Measurements from ENCODE around the gene PELI2. TPM values are rescaled to one million over a fixed set of nuclear protein-coding genes. Genes with fewer than 3 reads are reported as not detected.

The PELI2 gene
- total and polyA plus RNA-seq, 3 experiments from 2014 or later, result 1.0 to 3.3 (median 2.7) TPM

GRCh38 chr14:56215180-56215579 lies 97.0 kb downstream of the PELI2 start:
- Histone ChIP-seq H3K36me3 (ENCODE audit: insufficient read depth, low read length) (no peaks in the 10 kb centered on the region), H3K27me3 (ENCODE audit: insufficient read depth, low read length, poor library complexity, severe bottlenecking) (no peaks in the 10 kb centered on the region), H3K4me1 (ENCODE audit: insufficient read depth, low read length) (no peaks in the 10 kb centered on the region), H3K27ac (ENCODE audit: low read depth, low read length) (no peak overlapping the region), H3K9me3 (ENCODE audit: low read length) (no peaks in the 10 kb centered on the region), H3K4me3 (ENCODE audit: low read length) (no peak overlapping the region)
- Mint-ChIP-seq H3K4me3 (no peak overlapping the region), H3K4me1 (peaks cover 4 to 21% (median 19%) of the 10 kb centered on the region in 3 donors), H3K27me3 (peaks cover 0 to 3% of the 10 kb centered on the region in 2 donors), H3K27ac (no peak overlapping the region), H3K36me3 (no peaks in the 10 kb centered on the region), H3K9me3 (no peaks in the 10 kb centered on the region)
- ChIA-PET POLR2A (no interaction called here), CTCF (no interaction called here)
- DNase-seq, result no peak

- Mint-ChIP-seq H3K4me3 (no peak overlapping the region), H3K4me1 (peaks cover 4 to 21% (median 19%) of the 10 kb centered on the region in 3 donors), H3K9me3 (no peaks in the 10 kb centered on the region), H3K27me3 (peaks cover 0 to 3% of the 10 kb centered on the region in 2 donors), H3K27ac (no peak overlapping the region), H3K36me3 (no peaks in the 10 kb centered on the region)
- no peak overlapping the region for H3K27ac ChIP-seq (ENCODE audit: low read depth, low read length)
- CTCF ChIA-PET, result no interaction called here
- DNase-seq, result no peak
- H3K27me3 ChIP-seq (ENCODE audit: insufficient read depth, low read length, poor library complexity, severe bottlenecking), result no peaks in the 10 kb centered on the region
- POLR2A ChIA-PET, result no interaction called here
- H3K36me3 ChIP-seq (ENCODE audit: insufficient read depth, low read length), result no peaks in the 10 kb centered on the region
- H3K9me3 ChIP-seq (ENCODE audit: low read length), result no peaks in the 10 kb centered on the region
- no peak overlapping the region for H3K4me3 ChIP-seq (ENCODE audit: low read length)
- no peaks in the 10 kb centered on the region for H3K4me1 ChIP-seq (ENCODE audit: insufficient read depth, low read length)
These were observed 98.6 kb downstream of the PELI2 start for GRCh38 chr14:56216626-56217379.

- H3K4me3 ChIP-seq (ENCODE audit: low read length), result no peak overlapping the region
- H3K4me1 ChIP-seq (ENCODE audit: insufficient read depth, low read length), result no peaks in the 10 kb centered on the region
- DNase-seq, result no peak
- H3K4me1 Mint-ChIP-seq, result peaks cover 4 to 21% (median 19%) of the 10 kb centered on the region in 3 donors
- POLR2A ChIA-PET, result no interaction called here
- H3K27ac Mint-ChIP-seq, result no peak overlapping the region
- peaks cover 0 to 3% of the 10 kb centered on the region in 2 donors for H3K27me3 Mint-ChIP-seq
- no peaks in the 10 kb centered on the region for H3K9me3 ChIP-seq (ENCODE audit: low read length)
- no peak overlapping the region for H3K27ac ChIP-seq (ENCODE audit: low read depth, low read length)
- CTCF ChIA-PET, result no interaction called here
- no peaks in the 10 kb centered on the region for H3K36me3 Mint-ChIP-seq
- no peak overlapping the region for H3K4me3 Mint-ChIP-seq
- H3K27me3 ChIP-seq (ENCODE audit: insufficient read depth, low read length, poor library complexity, severe bottlenecking), result no peaks in the 10 kb centered on the region
- no peaks in the 10 kb centered on the region for H3K9me3 Mint-ChIP-seq
- no peaks in the 10 kb centered on the region for H3K36me3 ChIP-seq (ENCODE audit: insufficient read depth, low read length)
These were observed 99.3 kb downstream of the PELI2 start for GRCh38 chr14:56217380-56218045.

- no peak overlapping the region for H3K4me3 ChIP-seq (ENCODE audit: low read length)
- no peaks in the 10 kb centered on the region for H3K36me3 ChIP-seq (ENCODE audit: insufficient read depth, low read length)
- Mint-ChIP-seq H3K4me3 (no peak overlapping the region), H3K36me3 (peaks cover 0 to 1% (median 0%) of the 10 kb centered on the region in 3 donors), H3K4me1 (peaks cover 4 to 13% (median 6%) of the 10 kb centered on the region in 3 donors), H3K9me3 (no peaks in the 10 kb centered on the region), H3K27me3 (no peaks in the 10 kb centered on the region), H3K27ac (no peak overlapping the region)
- H3K4me1 ChIP-seq (ENCODE audit: insufficient read depth, low read length), result no peaks in the 10 kb centered on the region
- ChIA-PET POLR2A (no interaction called here), CTCF (no interaction called here)
- DNase-seq, result no peak
- H3K9me3 ChIP-seq (ENCODE audit: low read length), result no peaks in the 10 kb centered on the region
- H3K27me3 ChIP-seq (ENCODE audit: insufficient read depth, low read length, poor library complexity, severe bottlenecking), result no peaks in the 10 kb centered on the region
- H3K27ac ChIP-seq (ENCODE audit: low read depth, low read length), result peak overlapping the region; percentile 41
These were observed 101.6 kb downstream of the PELI2 start for GRCh38 chr14:56219666-56220413.

- Histone ChIP-seq H3K36me3 (ENCODE audit: insufficient read depth, low read length) (no peaks in the 10 kb centered on the region), H3K9me3 (ENCODE audit: low read length) (no peaks in the 10 kb centered on the region), H3K27ac (ENCODE audit: low read depth, low read length) (no peak overlapping the region), H3K27me3 (ENCODE audit: insufficient read depth, low read length, poor library complexity, severe bottlenecking) (no peaks in the 10 kb centered on the region), H3K4me3 (ENCODE audit: low read length) (no peak overlapping the region), H3K4me1 (ENCODE audit: insufficient read depth, low read length) (no peaks in the 10 kb centered on the region)
- ChIA-PET POLR2A (no interaction called here), CTCF (no interaction called here)
- H3K4me3 Mint-ChIP-seq, result no peak overlapping the region
- H3K36me3 Mint-ChIP-seq, result peaks cover 0 to 10% (median 0%) of the 10 kb centered on the region in 3 donors
- H3K4me1 Mint-ChIP-seq, result peaks cover 0 to 7% (median 1%) of the 10 kb centered on the region in 3 donors
- H3K27me3 Mint-ChIP-seq, result peaks cover 0 to 2% of the 10 kb centered on the region in 2 donors
- DNase-seq, result no peak
- no peak overlapping the region for H3K27ac Mint-ChIP-seq
- no peaks in the 10 kb centered on the region for H3K9me3 Mint-ChIP-seq
These were observed 103.3 kb downstream of the PELI2 start for GRCh38 chr14:56221382-56222128.

- Histone ChIP-seq H3K9me3 (ENCODE audit: low read length) (no peaks in the 10 kb centered on the region), H3K4me3 (ENCODE audit: low read length) (no peak overlapping the region), H3K27me3 (ENCODE audit: insufficient read depth, low read length, poor library complexity, severe bottlenecking) (no peaks in the 10 kb centered on the region), H3K4me1 (ENCODE audit: insufficient read depth, low read length) (no peaks in the 10 kb centered on the region), H3K27ac (ENCODE audit: low read depth, low read length) (no peak overlapping the region), H3K36me3 (ENCODE audit: insufficient read depth, low read length) (no peaks in the 10 kb centered on the region)
- H3K9me3 Mint-ChIP-seq, result peaks cover 0 to 4% (median 2%) of the 10 kb centered on the region in 5 donors
- DNase-seq, result no peak
- POLR2A ChIA-PET, result no interaction called here
- H3K27me3 Mint-ChIP-seq, result peaks cover 3 to 7% of the 10 kb centered on the region in 2 donors
- no peaks in the 10 kb centered on the region for H3K4me1 Mint-ChIP-seq
- no peak overlapping the region for H3K27ac Mint-ChIP-seq
- CTCF ChIA-PET, result no interaction called here
- peaks cover 0 to 18% (median 0%) of the 10 kb centered on the region in 3 donors for H3K36me3 Mint-ChIP-seq
- no peak overlapping the region for H3K4me3 Mint-ChIP-seq
These were observed 106.0 kb downstream of the PELI2 start for GRCh38 chr14:56224229-56224628.

- Mint-ChIP-seq H3K9me3 (peaks cover 0 to 7% (median 4%) of the 10 kb centered on the region in 5 donors), H3K4me3 (no peak overlapping the region), H3K27ac (no peak overlapping the region), H3K27me3 (peaks cover 3 to 7% of the 10 kb centered on the region in 2 donors), H3K36me3 (peaks cover 0 to 22% (median 0%) of the 10 kb centered on the region in 3 donors), H3K4me1 (no peaks in the 10 kb centered on the region)
- no peak for DNase-seq
- Histone ChIP-seq H3K9me3 (ENCODE audit: low read length) (no peaks in the 10 kb centered on the region), H3K27ac (ENCODE audit: low read depth, low read length) (no peak overlapping the region), H3K36me3 (ENCODE audit: insufficient read depth, low read length) (no peaks in the 10 kb centered on the region), H3K4me1 (ENCODE audit: insufficient read depth, low read length) (no peaks in the 10 kb centered on the region), H3K27me3 (ENCODE audit: insufficient read depth, low read length, poor library complexity, severe bottlenecking) (no peaks in the 10 kb centered on the region), H3K4me3 (ENCODE audit: low read length) (no peak overlapping the region)
- ChIA-PET CTCF (no interaction called here), POLR2A (no interaction called here)
These were observed 106.8 kb downstream of the PELI2 start for GRCh38 chr14:56224691-56225681.
